ENCODE data around the gene TACC2. TPM values are rescaled to one million over a fixed set of nuclear protein-coding genes. Genes with fewer than 3 reads are reported as not detected.

TACC2 gene
- total RNA-seq, 2 donors from 2014 or later, result 247 to 286 TPM

DNA sequence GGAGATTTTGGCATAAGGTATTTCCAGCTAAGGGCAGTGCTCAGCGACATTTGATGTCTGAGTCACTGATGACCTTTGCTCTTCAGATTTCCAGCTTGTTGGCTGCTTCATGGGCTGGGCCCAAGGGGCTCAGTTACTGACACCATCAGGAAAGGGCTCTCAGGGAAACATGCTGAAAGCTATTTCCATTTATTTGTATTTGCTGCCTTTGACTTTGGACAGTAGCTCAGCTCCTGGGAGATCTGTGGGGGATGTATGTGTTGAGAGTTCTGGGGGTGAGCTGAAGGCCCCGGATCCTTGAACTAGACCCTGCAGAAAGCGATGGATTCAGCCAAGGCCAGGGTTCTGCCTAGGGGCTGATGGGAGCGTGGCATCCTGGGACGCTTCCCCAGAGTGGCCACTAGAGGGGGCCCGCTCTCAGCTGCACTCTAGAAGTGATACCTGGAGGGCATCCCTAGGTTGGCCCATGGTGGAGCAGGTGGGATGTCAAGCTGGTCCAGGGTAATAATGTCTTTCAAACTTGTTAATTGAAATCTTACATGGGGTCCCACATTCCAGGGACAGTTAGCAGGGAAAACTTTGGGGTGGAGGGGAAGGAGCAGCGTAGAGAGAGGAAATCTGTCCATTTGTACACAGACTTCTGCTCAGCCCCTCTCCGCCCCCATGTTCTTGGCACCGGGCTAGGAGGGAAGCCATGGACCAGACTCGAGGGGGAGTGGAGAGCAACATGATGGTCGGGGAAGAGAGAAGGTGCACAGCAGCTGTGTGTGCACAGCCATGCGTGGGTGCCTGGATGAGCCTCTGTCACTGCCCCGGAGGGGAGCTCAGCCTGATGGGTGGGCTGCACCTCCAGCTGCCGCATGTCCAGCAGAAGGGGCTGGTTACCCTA lies 279.1 kb downstream of the TACC2 start:
- no peak overlapping the region for H3K27ac ChIP-seq
- H3K4me1 ChIP-seq, result peaks cover 0 to 7% of the 10 kb centered on the region in 2 donors
- no peaks in the 10 kb centered on the region for H3K27me3 ChIP-seq
- peaks cover 0 to under 1% of the 10 kb centered on the region in 2 donors for H3K9me3 ChIP-seq
- no peak for DNase-seq (ENCODE audit: low spot score)
- H3K36me3 ChIP-seq, result peaks cover 8% of the 10 kb centered on the region
- TF ChIP-seq, protein P1, sequence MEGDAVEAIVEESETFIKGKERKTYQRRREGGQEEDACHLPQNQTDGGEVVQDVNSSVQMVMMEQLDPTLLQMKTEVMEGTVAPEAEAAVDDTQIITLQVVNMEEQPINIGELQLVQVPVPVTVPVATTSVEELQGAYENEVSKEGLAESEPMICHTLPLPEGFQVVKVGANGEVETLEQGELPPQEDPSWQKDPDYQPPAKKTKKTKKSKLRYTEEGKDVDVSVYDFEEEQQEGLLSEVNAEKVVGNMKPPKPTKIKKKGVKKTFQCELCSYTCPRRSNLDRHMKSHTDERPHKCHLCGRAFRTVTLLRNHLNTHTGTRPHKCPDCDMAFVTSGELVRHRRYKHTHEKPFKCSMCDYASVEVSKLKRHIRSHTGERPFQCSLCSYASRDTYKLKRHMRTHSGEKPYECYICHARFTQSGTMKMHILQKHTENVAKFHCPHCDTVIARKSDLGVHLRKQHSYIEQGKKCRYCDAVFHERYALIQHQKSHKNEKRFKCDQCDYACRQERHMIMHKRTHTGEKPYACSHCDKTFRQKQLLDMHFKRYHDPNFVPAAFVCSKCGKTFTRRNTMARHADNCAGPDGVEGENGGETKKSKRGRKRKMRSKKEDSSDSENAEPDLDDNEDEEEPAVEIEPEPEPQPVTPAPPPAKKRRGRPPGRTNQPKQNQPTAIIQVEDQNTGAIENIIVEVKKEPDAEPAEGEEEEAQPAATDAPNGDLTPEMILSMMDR (IDR thresholded peaks at IDR 0.05), result peak; percentile 90
- H3K4me3 ChIP-seq, result no peak overlapping the region

DNA sequence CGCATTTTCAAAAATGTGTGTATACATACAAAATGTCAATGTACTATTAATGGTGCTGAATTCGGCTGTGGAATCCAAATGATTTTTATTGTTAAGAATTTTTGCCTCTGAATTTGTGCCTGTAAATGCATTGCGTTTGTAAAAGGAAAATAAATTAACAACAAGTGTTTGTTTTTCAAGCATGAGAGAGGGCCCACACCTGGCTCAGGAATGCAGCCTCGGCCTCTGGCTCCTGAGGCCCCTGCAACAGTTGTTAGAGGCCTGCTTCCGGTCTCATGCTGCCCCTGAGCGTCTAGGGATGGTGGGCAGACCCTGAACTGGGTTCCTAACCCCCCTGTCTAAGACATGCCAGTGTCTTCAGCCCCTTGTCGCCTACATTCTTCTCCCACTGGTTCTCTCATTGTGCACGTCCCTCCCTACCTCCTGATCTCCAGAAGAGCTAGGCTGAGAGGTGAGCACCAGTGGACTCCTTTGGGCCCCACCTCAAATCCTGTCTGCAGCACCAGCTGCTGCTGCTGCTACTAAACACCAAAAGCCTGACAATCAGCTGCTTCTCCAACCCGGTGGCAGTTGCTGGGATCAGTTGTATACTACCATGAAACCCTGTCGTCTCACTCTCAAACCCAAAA lies 280.2 kb downstream of the TACC2 start:
- H3K27me3 ChIP-seq, result no peaks in the 10 kb centered on the region
- no peak overlapping the region for H3K4me3 ChIP-seq
- peaks cover 8% of the 10 kb centered on the region for H3K36me3 ChIP-seq
- no peak overlapping the region for H3K27ac ChIP-seq
- TF ChIP-seq, protein P1 (IDR thresholded peaks at IDR 0.05), result no peak
- H3K4me1 ChIP-seq, result peaks cover 0 to 7% of the 10 kb centered on the region in 2 donors
- no peaks in the 10 kb centered on the region for H3K9me3 ChIP-seq
- DNase-seq (ENCODE audit: low spot score), result no peak

DNA sequence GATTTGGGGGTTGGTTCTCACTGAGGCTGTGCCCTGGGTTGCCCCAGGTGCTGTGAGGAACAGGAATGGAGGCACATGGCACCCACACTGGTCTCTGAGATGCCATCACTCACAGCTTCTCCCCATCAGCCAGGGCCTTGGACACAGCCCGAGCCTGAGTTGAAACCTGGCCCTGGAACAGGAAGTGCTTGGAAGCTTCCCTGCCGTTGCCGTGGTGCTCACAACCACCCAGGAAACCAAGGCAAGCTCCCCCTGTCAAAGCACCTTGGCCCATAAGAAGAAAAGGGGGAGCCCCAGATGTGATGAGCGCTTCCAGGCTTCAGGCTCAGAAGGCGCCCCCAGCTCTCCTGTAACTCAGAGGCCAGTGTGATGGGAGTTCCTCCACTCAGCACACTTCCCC lies 282.1 kb downstream of the TACC2 start, which contains the start of gene BTBD16:
Gene BTBD16, plus strand, starts transcription at position 221 of the 400 bp plus-strand sequence. CDS start 3,786 bp downstream, outside the sequence.
- no peaks in the 10 kb centered on the region for H3K9me3 ChIP-seq
- peaks cover 0 to under 1% of the 10 kb centered on the region in 2 donors for H3K4me1 ChIP-seq
- peaks cover 8% of the 10 kb centered on the region for H3K36me3 ChIP-seq
- no peak within 1 kb of the TSS for H3K27ac ChIP-seq
- TF ChIP-seq, protein P1 (IDR thresholded peaks at IDR 0.05), result no peak
- no peak for DNase-seq (ENCODE audit: low spot score)
- no peaks in the 10 kb centered on the region for H3K27me3 ChIP-seq
- no peak within 1 kb of the TSS for H3K4me3 ChIP-seq

DNA sequence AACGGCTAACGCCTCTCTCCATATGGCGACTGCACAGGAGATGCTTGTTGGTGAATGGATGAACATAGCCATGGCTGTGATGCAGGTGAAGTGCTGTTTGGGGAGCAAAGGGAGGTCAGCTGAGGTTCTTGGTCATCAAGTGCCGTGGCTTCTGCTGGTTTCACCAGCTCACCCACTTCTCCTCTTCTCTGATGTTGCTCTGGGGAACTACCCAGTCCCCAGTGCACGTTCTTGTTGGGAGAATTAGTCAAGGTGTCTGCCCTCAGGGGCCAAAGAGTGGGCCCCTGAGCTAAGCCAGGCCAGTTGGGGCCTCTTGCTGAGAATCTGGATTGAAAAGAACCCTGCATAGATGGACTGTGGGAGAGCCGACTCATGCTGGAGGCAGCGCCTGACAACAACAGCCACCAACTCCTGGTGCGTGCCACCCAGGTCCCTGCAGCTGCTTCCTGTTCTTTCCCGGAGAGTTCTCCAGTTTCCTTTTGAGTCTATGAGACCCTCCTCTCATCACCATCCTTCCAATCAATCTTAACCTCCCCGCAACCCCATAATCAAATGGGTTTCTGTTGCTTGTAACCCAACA lies 285.1 kb downstream of the TACC2 start:
- no peak for DNase-seq (ENCODE audit: low spot score)
- no peaks in the 10 kb centered on the region for H3K27me3 ChIP-seq

DNA sequence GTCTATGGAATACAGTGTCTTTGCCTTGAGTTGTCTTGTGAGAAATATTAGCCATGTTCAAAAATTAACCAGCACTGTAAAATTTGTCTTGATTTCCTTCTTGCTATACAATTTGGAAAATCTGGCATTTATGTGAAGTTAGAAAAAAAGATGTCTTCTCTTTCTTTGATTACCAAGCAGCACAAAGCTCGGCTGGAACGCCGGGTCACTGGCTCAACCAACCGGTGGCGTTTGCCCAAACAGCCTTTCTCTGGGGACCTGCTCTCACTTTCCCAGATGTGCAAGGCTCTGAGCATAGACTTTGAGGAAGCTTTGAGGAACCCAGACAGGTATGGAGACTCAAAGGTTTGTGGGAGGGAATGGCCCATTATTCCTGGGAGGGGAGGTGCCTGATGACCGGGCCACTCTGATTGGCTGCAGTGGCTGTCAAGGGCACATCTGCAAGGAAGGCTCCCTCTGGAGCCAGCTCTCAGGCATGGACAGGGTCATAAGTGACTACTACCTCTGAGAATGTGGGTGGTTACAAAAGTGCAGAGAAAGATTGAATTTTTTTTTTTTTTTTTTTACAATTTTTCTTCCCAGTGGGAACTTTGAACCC lies 287.7 kb downstream of the TACC2 start:
- no peak overlapping the region for H3K4me3 ChIP-seq
- H3K36me3 ChIP-seq, result no peaks in the 10 kb centered on the region
- H3K9me3 ChIP-seq, result no peaks in the 10 kb centered on the region
- no peak for DNase-seq (ENCODE audit: low spot score)
- H3K4me1 ChIP-seq, result no peaks in the 10 kb centered on the region
- H3K27me3 ChIP-seq, result no peaks in the 10 kb centered on the region
- H3K27ac ChIP-seq, result no peak overlapping the region
- TF ChIP-seq, protein P1 (IDR thresholded peaks at IDR 0.05), result no peak

More for the DNA sequence above, 285.1 kb downstream of the TACC2 start:
- H3K4me3 ChIP-seq, result no peak overlapping the region
- no peaks in the 10 kb centered on the region for H3K4me1 ChIP-seq
- TF ChIP-seq, protein P1 (IDR thresholded peaks at IDR 0.05), result no peak
- no peak overlapping the region for H3K27ac ChIP-seq
- H3K36me3 ChIP-seq, result peaks cover 7% of the 10 kb centered on the region
- H3K9me3 ChIP-seq, result no peaks in the 10 kb centered on the region
